SJCRH30 (cell line): Measurements from ENCODE around the gene SLC25A29. TPM values are rescaled to one million over a fixed set of nuclear protein-coding genes. Genes with fewer than 3 reads are reported as not detected.
A peak's percentile ranks its signal among the peaks of the same experiment; 100 is the strongest.

Experiments
- DNase-seq, 2 experiments: peaks; one replicate each; pipeline ENCODE4 v3.0.0-alpha.2; 2015 to 2020
- H3K27ac ChIP-seq: fragments of 250-450 bp; sonication (Bioruptor Pico); 2 replicates; pipeline ENCODE4 v1.5.1; 2020; ENCODE audit warnings: mild to moderate bottlenecking, moderate library complexity
- H3K27me3 ChIP-seq: fragments of 250-450 bp; sonication (Bioruptor Pico); 2 replicates; pipeline ENCODE4 v1.5.1; 2020; ENCODE audit warnings: mild to moderate bottlenecking, moderate library complexity
- H3K36me3 ChIP-seq: fragments of 250-450 bp; sonication (Bioruptor Pico); 2 replicates; pipeline ENCODE4 v1.5.1; 2020; ENCODE audit warnings: mild to moderate bottlenecking, moderate library complexity
- H3K4me1 ChIP-seq: fragments of 250-450 bp; sonication (Bioruptor Pico); 2 replicates; pipeline ENCODE4 v1.5.1; 2020; ENCODE audit warnings: mild to moderate bottlenecking, moderate library complexity
- H3K4me3 ChIP-seq: fragments of 250-450 bp; sonication (Bioruptor Pico); 2 replicates; pipeline ENCODE4 v1.5.1; 2020; ENCODE audit warnings: mild to moderate bottlenecking, moderate library complexity
- H3K9me3 ChIP-seq: fragments of 250-450 bp; sonication (Bioruptor Pico); replicated peaks from 2 replicates; pipeline ENCODE4 v1.5.1; 2020; ENCODE audit warnings: mild to moderate bottlenecking, moderate library complexity
- total RNA-seq: library from RNA; depleted of rRNA; stranded (reverse); fragments of >200 nt; shearing (Covaris generic); gene quantifications from 2 replicates; pipeline ENCODE4 v1.2.3, GENCODE V29; 2014

SLC25A29 gene
- total RNA-seq, 1 experiment from 2014 or later, result 57.1 TPM

DNA sequence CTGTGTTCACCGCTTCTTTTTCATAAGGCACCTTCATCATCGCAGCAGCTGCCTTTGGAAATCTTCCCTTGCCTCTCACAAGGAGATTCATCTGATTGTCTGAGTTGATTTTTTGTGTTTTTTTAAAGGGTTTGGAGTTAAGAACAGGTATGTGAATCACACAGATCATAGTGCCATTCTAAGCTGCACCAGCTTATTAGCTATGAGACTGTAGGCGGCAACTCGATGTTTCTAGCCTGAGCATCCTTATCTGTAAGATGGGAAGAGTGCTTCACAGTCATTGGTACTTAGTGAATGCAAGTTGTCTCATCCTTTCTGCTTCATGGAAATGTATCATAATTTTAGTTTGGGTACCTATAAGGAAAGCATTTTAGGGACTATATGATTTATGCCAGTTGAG is 32.0 kb downstream of the SLC25A29 start:
- no peak for DNase-seq
- peaks cover 35% of the 10 kb centered on the region for H3K36me3 ChIP-seq

DNA sequence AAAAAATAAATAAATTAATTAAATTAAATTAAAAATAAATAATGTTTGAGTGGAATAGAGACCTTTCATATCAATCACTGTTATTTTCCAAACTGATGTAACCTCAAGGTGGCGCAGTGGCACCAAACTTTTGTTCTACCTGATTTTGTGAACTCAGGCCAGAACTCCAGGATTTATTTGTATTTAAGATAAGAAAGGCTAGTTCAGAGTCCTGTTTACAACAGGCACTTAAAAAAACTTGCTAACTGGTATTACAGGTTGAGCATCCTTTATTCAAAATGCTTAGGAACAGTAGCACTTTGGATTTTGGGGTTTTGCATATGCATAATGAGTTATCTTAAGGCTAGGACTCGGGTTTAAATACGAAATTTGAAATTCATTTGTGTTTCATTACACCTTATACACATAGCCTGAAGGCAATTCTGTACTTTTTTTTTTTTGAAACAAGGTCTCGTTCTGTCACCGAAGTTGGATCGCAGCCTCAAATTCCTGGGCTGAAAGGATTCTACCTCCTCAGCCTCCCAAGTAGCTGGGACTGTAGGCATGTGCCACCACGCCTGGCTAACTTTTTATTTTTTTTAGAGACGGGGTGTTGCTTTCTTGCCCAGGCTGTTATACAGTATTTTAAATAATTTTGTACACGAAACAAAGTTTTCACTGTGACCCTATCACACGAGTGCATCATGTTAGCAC is 34.9 kb downstream of the SLC25A29 start:
- no peak overlapping the region for H3K27ac ChIP-seq
- H3K36me3 ChIP-seq, result peaks cover 28% of the 10 kb centered on the region
- H3K4me3 ChIP-seq, result no peak overlapping the region
- H3K27me3 ChIP-seq, result no peaks in the 10 kb centered on the region
- no peaks in the 10 kb centered on the region for H3K9me3 ChIP-seq
- peak in 1 of 2 experiments; percentile 42 for DNase-seq
- no peaks in the 10 kb centered on the region for H3K4me1 ChIP-seq

More for the DNA sequence above, 32.0 kb downstream of the SLC25A29 start:
- H3K4me3 ChIP-seq, result no peak overlapping the region
- H3K27me3 ChIP-seq, result no peaks in the 10 kb centered on the region
- peaks cover 6% of the 10 kb centered on the region for H3K4me1 ChIP-seq
- no peaks in the 10 kb centered on the region for H3K9me3 ChIP-seq
- H3K27ac ChIP-seq, result no peak overlapping the region

DNA sequence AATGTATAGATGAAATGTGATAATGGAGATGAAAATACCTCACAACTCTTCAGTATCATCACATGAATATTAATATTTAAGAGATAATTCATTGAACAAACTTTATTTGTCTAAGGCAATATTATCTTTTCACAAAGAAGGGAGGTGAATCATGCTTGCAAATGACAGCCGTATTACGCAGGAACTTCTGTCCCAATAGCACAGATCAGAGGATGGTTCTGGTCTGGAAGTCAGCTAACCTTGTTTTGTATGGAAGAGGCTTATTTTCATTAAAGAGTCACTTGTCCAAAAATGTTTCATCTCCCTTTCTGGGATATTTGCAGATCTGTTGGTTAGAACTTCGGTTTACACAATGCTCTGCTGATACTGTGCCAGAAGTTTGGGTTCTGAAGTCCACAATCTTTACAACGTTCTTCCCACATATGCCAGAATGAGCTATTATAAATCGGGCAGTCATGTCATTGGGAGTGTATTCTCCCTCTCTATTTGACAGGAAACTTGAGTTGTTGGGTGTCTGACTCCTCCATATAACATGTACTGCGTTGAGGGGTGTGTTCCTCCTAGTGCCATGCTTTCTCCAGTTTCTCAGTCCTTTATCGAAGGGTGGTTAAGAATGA is 37.5 kb downstream of the SLC25A29 start:
- Histone ChIP-seq H3K9me3 (no peaks in the 10 kb centered on the region), H3K4me3 (no peak overlapping the region)
- no peak for DNase-seq

DNA sequence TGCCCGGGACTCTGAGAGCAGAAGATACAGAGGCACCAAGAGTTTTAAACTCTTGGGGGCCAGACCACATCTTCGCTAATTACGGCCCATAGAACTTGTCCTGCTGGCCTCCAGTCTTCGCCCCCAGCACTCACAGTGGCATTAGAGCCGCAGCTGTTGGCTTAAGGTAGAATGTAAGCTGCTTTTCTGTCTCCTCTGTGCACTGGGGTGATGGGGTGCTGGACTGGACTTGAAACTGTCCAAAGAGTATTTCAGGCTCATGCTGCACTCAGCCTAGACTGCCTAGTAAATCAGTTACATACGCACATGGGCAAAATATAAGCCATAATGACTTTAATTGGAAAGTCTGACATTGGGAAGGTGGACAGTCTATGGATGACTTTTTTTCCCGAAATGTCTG is 38.3 kb downstream of the SLC25A29 start:
- Histone ChIP-seq H3K9me3 (no peaks in the 10 kb centered on the region), H3K36me3 (peaks cover 36% of the 10 kb centered on the region), H3K27ac (no peak overlapping the region), H3K27me3 (no peaks in the 10 kb centered on the region), H3K4me1 (peaks cover 2% of the 10 kb centered on the region), H3K4me3 (no peak overlapping the region)
- DNase-seq, result no peak

More for the DNA sequence above, 37.5 kb downstream of the SLC25A29 start:
- H3K4me1 ChIP-seq, result no peaks in the 10 kb centered on the region; the same call in 1 of the 2 replicates
- no peak overlapping the region for H3K27ac ChIP-seq
- H3K27me3 ChIP-seq, result no peaks in the 10 kb centered on the region
- H3K36me3 ChIP-seq, result peaks cover 36% of the 10 kb centered on the region

DNA sequence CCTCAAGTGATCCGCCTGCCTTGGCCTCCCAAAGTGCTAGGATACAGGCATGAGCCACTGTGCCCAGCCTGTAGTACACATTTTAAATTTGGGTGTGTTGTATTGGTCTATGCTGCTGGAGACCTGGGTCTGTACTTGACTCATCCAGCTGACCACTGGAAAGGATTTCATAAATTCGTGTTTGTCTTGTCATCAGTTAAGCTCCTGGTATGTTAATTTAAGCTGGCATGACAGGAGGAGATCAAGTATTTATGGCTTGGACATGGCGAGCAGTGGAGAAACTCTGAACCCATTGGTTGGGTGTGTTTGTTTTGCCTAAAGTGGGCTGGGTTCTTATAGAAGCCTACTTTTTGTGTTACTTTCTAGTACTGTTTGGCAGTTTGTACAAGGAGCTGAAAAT is 43.1 kb downstream of the SLC25A29 start:
- no peak overlapping the region for H3K4me3 ChIP-seq
- H3K27ac ChIP-seq, result peak overlapping the region; percentile 40
- no peaks in the 10 kb centered on the region for H3K9me3 ChIP-seq
- peaks cover 10% of the 10 kb centered on the region for H3K4me1 ChIP-seq
- H3K36me3 ChIP-seq, result peaks cover 35% of the 10 kb centered on the region
- DNase-seq, result peak; percentile 43
- H3K27me3 ChIP-seq, result no peaks in the 10 kb centered on the region

DNA sequence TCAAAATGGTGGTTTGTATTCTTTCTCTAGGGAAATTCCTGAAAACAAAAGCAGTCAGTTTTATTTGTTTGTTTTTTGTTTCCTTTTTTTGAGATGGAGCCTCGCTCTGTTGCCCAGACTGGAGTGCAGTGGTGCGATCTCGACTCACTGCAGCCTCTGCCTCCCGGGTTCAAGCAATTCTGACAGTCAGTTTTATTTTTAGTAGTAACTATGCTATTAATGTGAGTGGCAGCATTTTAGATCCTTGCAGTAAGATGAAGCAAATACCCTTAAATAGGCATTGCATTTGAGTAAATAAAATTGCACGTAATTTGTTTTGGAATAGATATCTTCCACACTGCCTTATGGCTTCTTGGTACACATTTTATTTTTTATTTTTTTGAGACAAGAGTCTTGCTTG is 43.7 kb downstream of the SLC25A29 start:
- H3K27me3 ChIP-seq, result no peaks in the 10 kb centered on the region
- peak overlapping the region; percentile 40 for H3K27ac ChIP-seq
- H3K4me1 ChIP-seq, result peaks cover 10% of the 10 kb centered on the region
- DNase-seq, result no peak
- peaks cover 33% of the 10 kb centered on the region for H3K36me3 ChIP-seq
- no peaks in the 10 kb centered on the region for H3K9me3 ChIP-seq
- no peak overlapping the region for H3K4me3 ChIP-seq

GRCh38 chr14:100261621-100262020 is 44.6 kb downstream of the SLC25A29 start:
- DNase-seq, result no peak
- H3K9me3 ChIP-seq, result no peaks in the 10 kb centered on the region
- H3K27me3 ChIP-seq, result no peaks in the 10 kb centered on the region
- peaks cover 10% of the 10 kb centered on the region for H3K4me1 ChIP-seq
- peaks cover 28% of the 10 kb centered on the region for H3K36me3 ChIP-seq
- H3K4me3 ChIP-seq, result no peak overlapping the region
- no peak overlapping the region for H3K27ac ChIP-seq

GRCh38 chr14:100256339-100256895 is 49.8 kb downstream of the SLC25A29 start:
- H3K27me3 ChIP-seq, result no peaks in the 10 kb centered on the region
- H3K4me1 ChIP-seq, result no peaks in the 10 kb centered on the region
- H3K4me3 ChIP-seq, result no peak overlapping the region
- no peak overlapping the region for H3K27ac ChIP-seq
- peaks cover 6% of the 10 kb centered on the region for H3K36me3 ChIP-seq
- no peak for DNase-seq
- H3K9me3 ChIP-seq, result no peaks in the 10 kb centered on the region

DNA sequence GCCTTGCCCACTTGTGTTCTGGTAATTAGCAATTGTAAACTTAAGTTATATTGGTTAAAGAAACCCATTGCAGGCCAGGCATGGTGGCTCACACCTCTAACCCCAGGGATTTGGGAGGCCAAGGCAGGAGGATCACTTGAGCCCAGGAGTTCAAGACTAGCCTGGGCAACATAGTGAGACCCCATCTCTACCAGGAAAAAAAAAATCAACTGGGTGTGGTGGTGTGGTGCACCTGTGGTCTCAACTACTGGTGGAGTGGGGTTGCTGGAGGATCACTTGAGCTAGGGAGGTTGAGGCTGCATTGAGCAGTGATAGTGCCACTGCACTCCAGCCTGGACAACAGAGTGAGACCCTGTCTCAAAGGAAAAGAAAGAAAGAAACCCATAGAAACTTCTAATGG is 53.6 kb downstream of the SLC25A29 start:
- no peak for DNase-seq
- Histone ChIP-seq H3K9me3 (no peaks in the 10 kb centered on the region), H3K4me1 (no peaks in the 10 kb centered on the region), H3K36me3 (peaks cover 7% of the 10 kb centered on the region), H3K27ac (no peak overlapping the region), H3K27me3 (no peaks in the 10 kb centered on the region), H3K4me3 (no peak overlapping the region)

- Histone ChIP-seq H3K27me3 (no peaks in the 10 kb centered on the region), H3K9me3 (no peaks in the 10 kb centered on the region), H3K4me1 (no peaks in the 10 kb centered on the region), H3K4me3 (no peak overlapping the region), H3K36me3 (peaks cover 11% of the 10 kb centered on the region), H3K27ac (no peak overlapping the region)
- no peak for DNase-seq
Measured at GRCh38 chr14:100250732-100251465, 55.3 kb downstream of the SLC25A29 start.

- no peak overlapping the region for H3K4me3 ChIP-seq
- H3K27me3 ChIP-seq, result no peaks in the 10 kb centered on the region
- H3K4me1 ChIP-seq, result no peaks in the 10 kb centered on the region
- H3K36me3 ChIP-seq, result peaks cover 8% of the 10 kb centered on the region
- DNase-seq, result peak; percentile 40 to 82
- H3K27ac ChIP-seq, result no peak overlapping the region
- H3K9me3 ChIP-seq, result no peaks in the 10 kb centered on the region
Measured at GRCh38 chr14:100246809-100247428, 59.3 kb downstream of the SLC25A29 start.

DNA sequence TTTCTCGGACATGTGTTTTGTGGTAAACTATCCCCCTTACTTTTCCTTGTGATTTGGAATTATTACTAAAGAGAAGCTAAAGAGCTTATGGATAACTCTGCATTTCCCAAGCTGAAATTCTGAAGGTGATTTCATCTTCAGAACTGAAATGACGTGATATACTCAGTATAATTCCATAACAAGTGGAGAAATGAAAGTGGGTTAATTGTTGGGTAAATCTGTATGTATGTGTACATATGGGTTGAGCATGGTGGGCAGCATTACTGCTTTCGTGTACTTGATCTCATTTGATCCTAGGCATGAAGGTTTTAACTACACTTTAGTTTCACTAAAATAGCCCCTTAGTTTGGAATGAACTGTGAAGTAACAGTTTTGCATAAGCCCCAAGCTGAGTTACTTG is 63.2 kb downstream of the SLC25A29 start:
- peaks cover 16% of the 10 kb centered on the region for H3K36me3 ChIP-seq
- no peak overlapping the region for H3K27ac ChIP-seq
- H3K9me3 ChIP-seq, result no peaks in the 10 kb centered on the region
- H3K4me1 ChIP-seq, result no peaks in the 10 kb centered on the region
- H3K27me3 ChIP-seq, result no peaks in the 10 kb centered on the region
- DNase-seq, result no peak
- no peak overlapping the region for H3K4me3 ChIP-seq

- H3K27ac ChIP-seq, result no peak overlapping the region
- no peak for DNase-seq
- H3K27me3 ChIP-seq, result no peaks in the 10 kb centered on the region
- H3K36me3 ChIP-seq, result peaks cover 11% of the 10 kb centered on the region; the same call in 1 of the 2 replicates
- no peaks in the 10 kb centered on the region for H3K4me1 ChIP-seq
- peak overlapping the region; percentile 65 for H3K4me3 ChIP-seq
- H3K9me3 ChIP-seq, result no peaks in the 10 kb centered on the region
Measured at GRCh38 chr14:100241279-100241678, 65.0 kb downstream of the SLC25A29 start.
